Mucosa of descending colon (tissue), 3 donors: ENCODE data around the gene MPP2. TPM values are rescaled to one million over a fixed set of nuclear protein-coding genes. Genes with fewer than 3 reads are reported as not detected.

Experiments
- ATAC-seq: fragments of 200-7000 bp; cut with Tn5 transposase; one replicate; pipeline ENCODE4 v1.9.1; 2020; ENCODE audit warnings: mild to moderate bottlenecking, moderate library complexity
- DNase-seq, 3 donors: peaks; one replicate each; pipeline ENCODE4 v3.0.0-alpha.2; 2020
- H3K36me3 ChIP-seq: fragments of 200-600 bp; one replicate; pipeline ENCODE4 v1.8.0; 2021; ENCODE audit warnings: low read depth, mild to moderate bottlenecking
- H3K4me1 ChIP-seq: fragments of 200-600 bp; one replicate; pipeline ENCODE4 v1.8.0; 2021; ENCODE audit warnings: low read depth, mild to moderate bottlenecking
- H3K4me3 ChIP-seq: fragments of 200-600 bp; one replicate; pipeline ENCODE4 v1.8.0; 2021; ENCODE audit warnings: mild to moderate bottlenecking
- H3K9me3 ChIP-seq: fragments of 200-600 bp; one replicate; pipeline ENCODE4 v1.8.0; 2021; ENCODE audit warnings: mild to moderate bottlenecking
- CTCF ChIP-seq: fragments of 200-600 bp; IDR thresholded peaks from one replicate; pipeline ENCODE4 v1.8.0; 2022; ENCODE audit warnings: antibody characterized with exemption, mild to moderate bottlenecking
- intact Hi-C, 2 donors: fragments of 100-400 bp; cut with DNase I in 1 of 2; cut with micrococcal nuclease in 1 of 2; formaldehyde crosslinking; loops; one replicate each; pipeline versions ENCODE4 v1.11.0 to v1.11.1; 2022; cut with DNase I, micrococcal nuclease
- long read RNA-seq, 2 donors: library from polyadenylated mRNA; unstranded; transcript quantifications; one replicate each; pipeline ENCODE4 v2.0.0, GENCODE V29; 2019 to 2021
- total RNA-seq, 3 donors: library from RNA; stranded (reverse); fragmentation: NEBNext Ultra II Directional in 2 of 3; extraction: Animal tissue kit (Norgen Biotek cat#: 25700) in 2 of 3; gene quantifications; one replicate each; pipeline versions ENCODE4 v1.2.1 to v1.2.4, GENCODE V29; 2021 to 2023
- donor health status: DM: no; HTN: no; CAD: no; lungs with moderate emphysema.
- donor health status: DM: no; HTN: no; CAD: no.
- donor health status: DM: no; HTN: yes; CAD: no.

The MPP2 gene
- total RNA-seq: 10 to 100 TPM in 1 of 3 donors, 1 to 10 TPM in 1, under 1 TPM in 1; 0.55 to 13.2 (median 1.1) TPM
- long read RNA-seq, donor 1, full-length matches to known transcripts: 6 of 13 reads
- long read RNA-seq, donor 1, partial matches to known transcripts: 6 of 13 reads
- long read RNA-seq, donor 1, other reads (novel, unspliced or antisense): 1 of 13 reads
- long read RNA-seq, donor 2: 0 reads

GRCh38 chr17:43907425-43907981 is at the start of gene MPP2:
Gene MPP2, minus strand, starts transcription at chr17:43907536. Its CDS starts 3,076 bp downstream, at chr17:43904460.
- peaks cover 9% of the 10 kb centered on the region for H3K4me1 ChIP-seq
- H3K36me3 ChIP-seq: no peaks in the 10 kb centered on the region
- intact Hi-C loops: no loop called here
- ATAC-seq (peak; percentile 62), DNase-seq (peak; percentile 57 to 65 (median 65))
- no peak within 1 kb of the TSS for H3K4me3 ChIP-seq
- H3K9me3 ChIP-seq: no peaks in the 10 kb centered on the region
- TF ChIP-seq CTCF: no peak

- Histone ChIP-seq H3K9me3 (no peaks in the 10 kb centered on the region), H3K4me3 (no peak overlapping the region), H3K4me1 (peaks cover 6% of the 10 kb centered on the region), H3K36me3 (no peaks in the 10 kb centered on the region)
- intact Hi-C loops: no loop called here
- DNase-seq (peak in 1 of 3 donors; percentile 5), ATAC-seq (no peak)
- TF ChIP-seq CTCF: no peak
These were observed 48.9 kb upstream of the MPP2 start for GRCh38 chr17:43956222-43956621.

GRCh38 chr17:43953746-43954145 is 46.4 kb upstream of the MPP2 start, which contains the start of gene PYY:
Gene PYY, minus strand, starts transcription at chr17:43953940. Its CDS starts 457 bp downstream, at chr17:43953483.
- DNase-seq (peak in 1 of 3 donors; percentile 31), ATAC-seq (no peak)
- intact Hi-C loops: no loop called here
- Histone ChIP-seq H3K9me3 (no peaks in the 10 kb centered on the region), H3K4me1 (peaks cover 6% of the 10 kb centered on the region), H3K4me3 (no peak within 1 kb of the TSS), H3K36me3 (no peaks in the 10 kb centered on the region)
- no peak for TF ChIP-seq CTCF

- H3K4me3 ChIP-seq: no peak overlapping the region
- H3K9me3 ChIP-seq: no peaks in the 10 kb centered on the region
- H3K4me1 ChIP-seq: peaks cover 6% of the 10 kb centered on the region
- no peak for TF ChIP-seq CTCF
- H3K36me3 ChIP-seq: no peaks in the 10 kb centered on the region
- DNase-seq (peak in 1 of 3 donors; percentile 26), ATAC-seq (no peak)
- intact Hi-C loops: no loop called here
These were observed 45.7 kb upstream of the MPP2 start for GRCh38 chr17:43952724-43953666.

GRCh38 chr17:43952351-43952723 is 45.0 kb upstream of the MPP2 start:
- no peak for ATAC-seq
- Histone ChIP-seq H3K9me3 (no peaks in the 10 kb centered on the region), H3K4me1 (peaks cover 6% of the 10 kb centered on the region), H3K36me3 (no peaks in the 10 kb centered on the region), H3K4me3 (no peak overlapping the region)
- intact Hi-C loops: no loop called here
- peak in 1 of 3 donors; percentile 29 for DNase-seq
- TF ChIP-seq CTCF: no peak
